Adipocyte (in vitro differentiated cells): Measurements from ENCODE around the gene RUSF1.
"Not testable (repeated sequence)": the region's sequence is repeated elsewhere in the genome, so short reads cannot be mapped to it uniquely, and the experiment has no call there.

Experiments used
- DNase-seq: peaks from one replicate; pipeline ENCODE4 v3.0.0-alpha.2; 2015; ENCODE audit warnings: low read depth
- H3K27me3 ChIP-seq: replicated peaks from 2 replicates; pipeline ENCODE4 v1.7.0; 2013; ENCODE audit warnings: mild to moderate bottlenecking, low read length, moderate library complexity; ENCODE audit not compliant: control insufficient read depth, insufficient read depth
- H3K36me3 ChIP-seq: 2 replicates; pipeline ENCODE4 v1.7.0; 2013; ENCODE audit warnings: low read length, mild to moderate bottlenecking, moderate library complexity; ENCODE audit not compliant: control insufficient read depth, insufficient read depth, severe bottlenecking
- H3K4me1 ChIP-seq: 2 replicates; pipeline ENCODE4 v1.7.0; 2013; ENCODE audit warnings: mild to moderate bottlenecking, low read length, moderate library complexity; ENCODE audit not compliant: control insufficient read depth, insufficient read depth
- H3K4me3 ChIP-seq: 2 replicates; pipeline ENCODE4 v1.7.0; 2013; ENCODE audit warnings: mild to moderate bottlenecking, low read length, moderate library complexity
- H3K9ac ChIP-seq: 2 replicates; pipeline ENCODE4 v1.7.0; 2013; ENCODE audit warnings: mild to moderate bottlenecking, low read length, moderate library complexity
- H3K9me3 ChIP-seq: 2 replicates; pipeline ENCODE4 v1.7.0; 2013; ENCODE audit warnings: mild to moderate bottlenecking, low read length, moderate library complexity; ENCODE audit not compliant: control insufficient read depth

RUSF1 gene

DNA sequence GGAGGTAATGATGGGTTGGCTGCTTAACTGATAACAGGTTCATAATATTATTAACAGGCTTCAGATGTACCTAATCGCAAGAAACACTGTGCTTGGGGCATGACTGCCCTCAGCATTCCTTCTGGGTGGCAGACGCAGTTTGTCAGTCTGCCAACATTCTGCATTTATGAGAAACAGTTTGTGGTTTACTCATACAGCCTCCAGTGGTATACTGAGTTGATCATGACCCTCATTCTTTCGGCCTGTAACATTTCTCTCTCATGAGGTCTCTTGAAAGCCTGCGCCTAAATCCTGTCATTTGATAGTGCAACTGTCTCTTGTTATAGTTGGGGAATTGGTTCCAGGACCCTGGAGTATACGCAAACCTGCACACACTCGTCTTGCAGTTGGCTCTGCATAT is 4.9 kb upstream of the RUSF1 start:
- no peak overlapping the region for H3K4me3 ChIP-seq

GRCh38 chr16:31508706-31509195 is 560 bp upstream of the RUSF1 start:
- peak overlapping the region; percentile 92 for H3K9ac ChIP-seq
- no peaks in the 10 kb centered on the region for H3K27me3 ChIP-seq
- peaks cover 18% of the 10 kb centered on the region for H3K4me1 ChIP-seq
- peak overlapping the region; percentile 95 for H3K4me3 ChIP-seq
- H3K36me3 ChIP-seq: no peaks in the 10 kb centered on the region
- no peaks in the 10 kb centered on the region for H3K9me3 ChIP-seq
- DNase-seq: peak; percentile 58

More for the DNA sequence above, 4.9 kb upstream of the RUSF1 start:
- no peaks in the 10 kb centered on the region for H3K27me3 ChIP-seq
- H3K9me3 ChIP-seq: no peaks in the 10 kb centered on the region
- no peak overlapping the region for H3K9ac ChIP-seq
- H3K36me3 ChIP-seq: no peaks in the 10 kb centered on the region
- H3K4me1 ChIP-seq: peaks cover 9% of the 10 kb centered on the region
- peak; percentile 86 for DNase-seq

- Histone ChIP-seq H3K4me1 (peaks cover 27% of the 10 kb centered on the region), H3K9ac (peak overlapping the region; percentile 92), H3K9me3 (no peaks in the 10 kb centered on the region), H3K36me3 (no peaks in the 10 kb centered on the region), H3K27me3 (no peaks in the 10 kb centered on the region), H3K4me3 (peak overlapping the region; percentile 95)
- DNase-seq: no peak
Measured at GRCh38 chr16:31507617-31507928, 618 bp downstream of the RUSF1 start.

DNA sequence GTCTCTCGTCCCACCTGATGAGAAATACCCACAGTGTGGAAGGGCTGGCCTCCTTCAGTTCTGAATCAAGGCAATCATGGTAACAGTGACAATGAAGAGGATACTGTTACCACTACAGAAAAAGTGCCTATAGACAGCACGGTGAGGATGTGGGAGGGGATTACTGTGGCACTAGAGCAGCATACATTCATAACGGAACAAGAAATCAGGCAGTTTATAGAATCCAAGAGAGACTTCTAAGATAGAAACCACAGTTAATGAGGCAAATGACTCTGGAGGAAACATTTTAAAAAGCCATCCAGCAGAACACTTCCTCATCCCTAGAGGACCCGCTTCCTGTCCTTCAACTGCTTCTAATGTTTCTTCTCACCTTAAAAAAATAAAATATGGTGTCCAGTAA is 2.7 kb downstream of the RUSF1 start:
- no peaks in the 10 kb centered on the region for H3K9me3 ChIP-seq
- no peaks in the 10 kb centered on the region for H3K27me3 ChIP-seq

DNA sequence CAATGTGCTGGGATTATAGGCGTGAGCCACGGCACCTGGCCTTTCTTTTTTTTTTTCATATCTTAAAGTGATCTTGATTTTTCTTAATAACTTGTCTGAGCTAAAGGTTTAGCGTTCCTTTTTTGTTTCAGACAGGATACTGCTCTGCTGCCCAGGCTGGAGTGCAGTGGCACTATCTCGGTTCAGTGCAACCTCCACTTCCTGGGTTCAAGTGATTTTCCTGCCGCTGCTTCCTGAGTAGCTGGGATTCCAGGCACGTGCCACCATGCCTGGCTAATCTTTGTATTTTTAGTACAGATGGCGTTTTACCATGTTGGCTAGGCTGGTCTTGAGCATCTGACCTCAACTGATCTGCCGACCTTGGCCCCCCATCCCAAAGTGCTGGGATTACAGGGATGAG is 4.0 kb downstream of the RUSF1 start:
- no peak for DNase-seq
- peaks cover 23% of the 10 kb centered on the region for H3K4me1 ChIP-seq

More for the DNA sequence above, 2.7 kb downstream of the RUSF1 start:
- DNase-seq: no peak
- Histone ChIP-seq H3K36me3 (peaks cover 1% of the 10 kb centered on the region), H3K4me1 (peaks cover 29% of the 10 kb centered on the region), H3K4me3 (no peak overlapping the region), H3K9ac (no peak overlapping the region)

DNA sequence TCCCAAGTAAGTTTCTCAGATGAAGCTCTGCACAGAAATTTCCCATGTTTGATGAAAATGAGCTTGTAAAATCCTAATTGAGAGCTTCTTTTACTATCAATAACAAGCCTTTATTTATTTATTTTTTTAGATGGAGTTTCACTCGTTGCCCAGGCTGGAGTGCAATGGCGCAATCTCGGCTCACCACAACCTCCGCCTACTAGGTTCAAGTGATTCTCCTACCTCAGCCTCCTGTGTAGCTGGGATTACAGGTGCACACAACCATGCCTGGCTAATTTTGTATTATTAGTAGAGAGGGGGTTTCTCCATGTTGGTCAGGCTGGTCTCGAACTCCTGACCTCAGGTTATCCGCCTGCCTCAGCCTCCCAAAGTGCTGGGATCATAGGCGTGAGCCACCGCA is 4.6 kb downstream of the RUSF1 start:
- not testable (repeated sequence) for H3K4me3 ChIP-seq, H3K27me3 ChIP-seq, DNase-seq, H3K9me3 ChIP-seq, H3K9ac ChIP-seq
- H3K4me1 ChIP-seq: peaks cover 20% of the 10 kb centered on the region
- H3K36me3 ChIP-seq: peaks cover 20% of the 10 kb centered on the region

More for the DNA sequence above, 4.0 kb downstream of the RUSF1 start:
- peaks cover 14% of the 10 kb centered on the region for H3K36me3 ChIP-seq
- no peaks in the 10 kb centered on the region for H3K9me3 ChIP-seq
- H3K9ac ChIP-seq: no peak overlapping the region
- H3K4me3 ChIP-seq: no peak overlapping the region
- H3K27me3 ChIP-seq: no peaks in the 10 kb centered on the region

DNA sequence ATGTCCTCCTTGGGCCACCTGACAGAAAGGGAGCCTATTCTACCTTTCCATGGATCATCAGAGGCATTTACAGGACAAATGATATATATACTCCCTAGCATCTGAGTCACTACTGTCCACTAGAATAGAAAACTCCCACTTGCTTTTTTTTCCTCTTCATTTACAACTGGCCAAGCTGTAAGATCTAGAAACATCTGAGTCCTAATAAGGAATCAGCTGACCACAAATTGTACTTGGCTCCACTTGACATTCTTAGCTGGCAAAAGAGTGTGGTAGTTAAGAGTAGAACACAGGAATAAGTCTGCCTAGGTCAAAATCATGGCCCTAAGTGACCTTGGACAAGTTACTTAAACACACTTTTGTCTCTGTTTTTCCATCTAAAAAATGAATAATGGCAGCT is 5.2 kb downstream of the RUSF1 start:
- peak; percentile 36 for DNase-seq
- Histone ChIP-seq H3K4me3 (no peak overlapping the region), H3K4me1 (peaks cover 20% of the 10 kb centered on the region), H3K27me3 (no peaks in the 10 kb centered on the region), H3K9me3 (no peaks in the 10 kb centered on the region), H3K9ac (no peak overlapping the region), H3K36me3 (peaks cover 26% of the 10 kb centered on the region)

DNA sequence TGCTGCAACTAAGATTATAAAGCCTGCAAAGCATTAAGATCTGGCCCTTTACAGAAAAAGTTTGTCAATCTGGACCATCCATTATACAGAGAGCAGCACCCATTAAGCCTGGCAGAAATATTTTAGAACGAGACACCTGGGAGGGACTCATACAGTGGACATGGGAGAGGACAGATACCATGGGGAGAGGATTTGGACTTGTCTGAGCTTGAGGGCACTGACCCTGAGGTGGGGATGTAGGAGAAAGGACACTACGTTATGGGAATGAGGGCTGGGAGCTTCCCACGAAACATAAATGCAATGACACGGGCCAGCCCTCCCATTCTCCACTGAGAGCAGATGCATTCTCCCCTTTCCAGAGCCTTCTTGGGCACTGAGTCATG is 6.2 kb downstream of the RUSF1 start:
- H3K9ac ChIP-seq: no peak overlapping the region
- no peak for DNase-seq
- no peak overlapping the region for H3K4me3 ChIP-seq
- no peaks in the 10 kb centered on the region for H3K9me3 ChIP-seq
- H3K27me3 ChIP-seq: no peaks in the 10 kb centered on the region
- peaks cover 33% of the 10 kb centered on the region for H3K36me3 ChIP-seq
- peaks cover 14% of the 10 kb centered on the region for H3K4me1 ChIP-seq

DNA sequence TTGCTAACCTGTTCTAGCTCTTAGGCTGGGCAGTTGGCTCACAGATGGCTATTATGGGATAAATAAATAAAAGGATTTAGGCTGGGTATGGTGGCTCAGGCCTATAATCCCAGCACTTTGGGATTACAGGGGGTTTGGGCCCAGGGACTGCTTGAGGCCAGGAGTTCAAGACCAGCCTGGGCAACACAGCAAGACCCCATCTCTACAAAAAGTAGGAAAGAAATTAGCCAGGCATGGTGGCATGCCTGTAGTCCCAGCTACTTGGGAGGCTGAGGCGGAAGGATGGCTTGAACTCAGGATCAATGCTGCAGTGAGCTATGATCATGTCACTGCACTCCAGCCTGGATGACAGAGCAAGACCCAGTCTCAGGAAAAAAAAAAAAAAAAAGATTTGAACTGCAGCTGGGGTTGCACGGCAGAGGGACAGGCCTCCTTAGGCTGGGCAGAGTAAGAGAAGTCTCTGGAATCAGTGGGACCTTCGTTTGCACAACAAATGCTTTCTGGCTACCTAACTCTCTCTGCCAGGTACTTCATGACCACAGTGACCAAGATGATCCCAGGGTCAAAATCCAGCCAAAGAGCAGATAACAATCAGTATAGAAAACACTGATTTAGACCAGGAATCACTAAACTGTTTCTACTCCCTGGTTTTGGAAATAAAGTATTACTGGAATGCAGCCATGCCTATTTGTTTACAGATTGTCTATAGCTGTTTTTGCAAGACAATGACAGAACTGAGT is 6.8 kb downstream of the RUSF1 start:
- peak; percentile 24 for DNase-seq
- Histone ChIP-seq H3K9me3 (no peaks in the 10 kb centered on the region), H3K27me3 (no peaks in the 10 kb centered on the region), H3K4me1 (peaks cover 11% of the 10 kb centered on the region), H3K36me3 (peaks cover 39% of the 10 kb centered on the region), H3K9ac (no peak overlapping the region), H3K4me3 (no peak overlapping the region)

GRCh38 chr16:31499928-31500327 is 8.3 kb downstream of the RUSF1 start:
- Histone ChIP-seq H3K4me1 (peaks cover 11% of the 10 kb centered on the region), H3K4me3 (no peak overlapping the region), H3K9ac (no peak overlapping the region), H3K27me3 (no peaks in the 10 kb centered on the region), H3K36me3 (peaks cover 53% of the 10 kb centered on the region), H3K9me3 (no peaks in the 10 kb centered on the region)
- DNase-seq: no peak

- H3K27me3 ChIP-seq: no peaks in the 10 kb centered on the region
- H3K4me1 ChIP-seq: peaks cover 11% of the 10 kb centered on the region
- no peaks in the 10 kb centered on the region for H3K9me3 ChIP-seq
- no peak overlapping the region for H3K4me3 ChIP-seq
- H3K9ac ChIP-seq: no peak overlapping the region
- no peak for DNase-seq
- peaks cover 60% of the 10 kb centered on the region for H3K36me3 ChIP-seq
Measured at GRCh38 chr16:31498493-31498892, 9.7 kb downstream of the RUSF1 start.

DNA sequence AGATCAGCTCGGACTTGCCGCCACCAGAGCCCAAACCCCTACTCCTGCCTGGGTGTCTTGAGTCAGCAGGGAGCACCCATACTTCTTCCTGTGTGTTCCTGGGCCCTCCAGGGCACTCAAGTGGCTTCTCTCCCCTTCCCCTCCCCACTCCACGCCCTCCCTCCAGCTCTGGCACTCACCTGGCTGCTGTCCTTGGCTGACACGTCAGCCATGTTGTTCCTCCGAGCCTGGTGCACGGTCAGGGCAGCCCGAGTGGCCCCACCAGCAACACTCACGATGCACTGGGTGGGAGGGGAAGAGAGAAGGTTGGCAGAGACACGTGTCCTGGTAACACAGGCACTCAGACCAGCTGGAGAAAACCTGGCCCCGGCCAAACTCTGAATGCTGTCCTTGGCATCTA is 11.5 kb downstream of the RUSF1 start:
- H3K36me3 ChIP-seq: peaks cover 77% of the 10 kb centered on the region
- H3K9ac ChIP-seq: no peak overlapping the region
- no peaks in the 10 kb centered on the region for H3K4me1 ChIP-seq
- DNase-seq: no peak
- no peak overlapping the region for H3K4me3 ChIP-seq
- no peaks in the 10 kb centered on the region for H3K27me3 ChIP-seq
- H3K9me3 ChIP-seq: no peaks in the 10 kb centered on the region
